GM15510 (cell line): ENCODE measurements around the gene MYO10.

Experiments
- POLR2A ChIP-seq: IDR thresholded peaks from 3 replicates; pipeline ENCODE4 v1.6.1; 2011; ENCODE audit warnings: borderline replicate concordance; ENCODE audit not compliant: insufficient read length; ENCODE audit errors: extremely low read depth

The MYO10 gene

DNA sequence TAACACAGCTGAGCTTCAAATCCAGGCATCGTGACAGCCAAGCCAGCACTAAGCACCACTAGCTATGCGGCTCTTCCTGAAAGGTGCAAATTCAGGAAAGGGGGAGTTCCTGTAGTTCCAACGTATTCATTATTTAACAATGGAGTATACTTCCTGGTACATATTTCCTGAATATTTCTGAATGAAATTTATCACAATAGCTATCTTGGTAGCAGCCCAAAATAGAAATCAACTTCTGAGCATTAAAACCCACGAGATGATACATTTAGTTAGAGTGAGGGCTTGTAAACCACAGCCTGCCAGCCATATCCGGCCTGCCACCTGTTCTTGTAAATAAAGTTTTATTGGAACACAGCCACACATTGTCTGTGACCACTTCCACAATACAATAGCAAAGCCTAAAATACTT lies 209.5 kb downstream of the MYO10 start:
- TF ChIP-seq POLR2A, result no peak

DNA sequence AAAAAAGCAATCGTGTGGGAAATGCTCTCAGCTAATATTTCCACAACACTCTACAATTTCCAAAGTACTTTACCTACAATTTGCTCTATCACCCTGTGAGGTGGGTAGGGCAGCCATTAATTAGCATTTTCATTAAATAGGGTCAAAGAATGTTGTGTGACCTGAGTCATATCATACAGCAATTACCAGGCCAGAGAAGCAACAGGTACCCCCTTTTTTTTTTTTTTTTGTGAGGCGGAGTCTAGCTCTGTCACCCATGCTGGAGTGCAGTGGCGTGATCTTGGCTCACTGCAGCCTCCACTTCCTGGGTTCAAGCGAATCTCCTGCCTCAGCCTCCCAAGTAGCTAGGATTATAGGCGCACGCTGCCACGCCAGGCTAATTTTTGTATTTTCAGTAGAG lies 210.5 kb downstream of the MYO10 start:
- no peak for TF ChIP-seq POLR2A

DNA sequence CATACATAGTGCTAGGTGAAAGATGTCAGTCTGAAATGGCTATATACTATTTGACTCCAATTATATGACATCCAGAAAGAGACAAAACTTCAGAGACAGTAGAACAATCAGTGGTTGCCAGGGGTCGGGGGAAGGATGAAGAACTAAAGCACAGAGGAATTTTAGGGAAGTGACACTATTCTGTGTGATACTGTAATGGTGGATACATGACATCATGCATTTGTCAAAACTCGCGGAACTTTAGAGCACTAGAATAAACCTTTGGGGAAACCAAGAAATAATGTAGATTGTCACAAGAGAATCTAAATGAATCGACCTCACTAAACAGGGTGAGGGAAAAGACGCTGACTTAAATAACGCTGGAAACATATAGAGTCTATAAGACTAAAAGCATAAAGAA lies 212.3 kb downstream of the MYO10 start:
- no peak for TF ChIP-seq POLR2A

DNA sequence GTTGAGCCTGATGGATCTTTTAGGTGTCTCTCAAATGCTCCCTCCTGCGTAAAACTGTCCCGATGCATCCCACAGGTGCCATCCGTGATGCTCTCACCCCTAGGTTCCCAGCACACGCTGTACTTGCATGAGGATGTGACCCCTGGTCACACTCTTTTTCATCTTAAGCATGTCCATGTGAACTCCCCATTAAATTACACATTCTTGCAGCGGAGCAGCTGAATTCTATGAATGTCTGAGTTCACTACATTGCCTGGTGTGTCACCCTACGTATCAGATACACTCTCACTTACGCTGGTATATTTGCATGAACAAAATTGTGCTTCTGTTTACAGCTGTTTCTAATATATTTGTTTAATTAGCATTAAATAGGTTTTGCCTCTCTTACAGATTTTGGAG lies 214.0 kb downstream of the MYO10 start:
- TF ChIP-seq POLR2A, result no peak

DNA sequence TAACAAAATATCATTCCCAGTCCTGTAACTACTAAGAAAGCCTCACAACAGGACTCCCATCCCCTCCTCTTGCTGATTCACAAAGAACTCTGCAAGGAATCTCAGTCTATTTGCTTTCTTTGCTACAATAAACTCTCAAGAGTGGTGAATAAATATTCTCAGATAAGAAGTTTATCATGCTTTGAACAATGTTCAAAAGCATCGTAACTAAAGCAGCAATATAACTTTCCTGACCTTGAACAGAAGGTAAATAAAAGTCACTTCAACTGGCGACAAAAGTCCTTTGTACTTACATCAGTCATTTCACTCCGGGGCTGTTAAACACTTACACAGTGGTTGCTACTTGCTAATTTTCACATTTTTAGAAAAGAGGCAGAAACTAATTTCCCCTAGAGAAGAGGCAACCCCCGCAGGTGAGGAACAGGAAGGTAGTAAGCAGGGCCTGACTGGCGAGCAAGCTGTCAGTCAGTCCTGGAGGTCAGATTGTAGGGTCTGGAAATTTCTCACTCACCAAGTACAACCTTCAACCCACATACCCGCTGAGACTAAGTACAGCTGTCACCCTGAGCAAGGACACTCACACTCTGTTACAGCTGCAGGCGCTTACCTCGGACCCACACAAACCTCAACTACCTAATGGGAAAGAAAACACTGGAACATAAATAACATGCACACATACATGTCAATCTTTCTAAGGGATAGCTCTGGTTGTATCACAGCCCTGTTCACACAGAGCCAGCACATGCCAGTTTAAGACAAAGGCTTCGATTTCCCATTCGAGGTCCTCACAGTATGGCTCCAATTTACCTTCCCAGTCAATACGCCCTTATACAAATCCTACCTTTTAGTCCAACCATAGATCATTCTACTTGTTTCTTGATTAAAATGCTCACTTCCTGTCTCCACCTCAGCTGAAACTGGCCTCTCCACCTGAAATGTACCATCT lies 214.7 kb downstream of the MYO10 start:
- TF ChIP-seq POLR2A, result no peak

DNA sequence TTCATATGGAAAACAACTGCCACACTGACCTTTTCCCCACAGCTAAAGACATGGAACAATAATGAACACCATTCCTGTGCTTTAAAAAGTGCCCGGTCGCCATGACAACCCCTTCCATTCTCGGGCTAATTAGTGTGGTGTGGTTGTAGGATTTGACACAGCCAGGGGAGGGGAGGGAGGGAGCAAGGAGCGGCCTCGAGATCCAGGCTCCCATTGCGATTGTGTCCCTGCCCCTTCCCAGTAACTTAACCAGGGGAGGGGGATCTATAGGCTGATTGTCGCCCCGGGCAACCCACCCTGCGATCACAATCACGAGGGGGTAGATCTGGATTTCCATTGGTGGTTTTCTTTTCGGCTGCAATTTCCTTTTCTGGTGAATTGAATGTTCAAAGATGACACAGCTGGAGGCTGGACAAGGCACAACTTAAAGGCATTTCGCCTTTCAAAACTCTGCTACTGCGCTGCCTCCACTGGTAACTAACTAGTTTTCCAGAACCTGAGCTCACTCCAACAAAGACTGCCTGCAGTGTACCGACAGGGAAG lies 222.6 kb downstream of the MYO10 start:
- TF ChIP-seq POLR2A, result no peak

DNA sequence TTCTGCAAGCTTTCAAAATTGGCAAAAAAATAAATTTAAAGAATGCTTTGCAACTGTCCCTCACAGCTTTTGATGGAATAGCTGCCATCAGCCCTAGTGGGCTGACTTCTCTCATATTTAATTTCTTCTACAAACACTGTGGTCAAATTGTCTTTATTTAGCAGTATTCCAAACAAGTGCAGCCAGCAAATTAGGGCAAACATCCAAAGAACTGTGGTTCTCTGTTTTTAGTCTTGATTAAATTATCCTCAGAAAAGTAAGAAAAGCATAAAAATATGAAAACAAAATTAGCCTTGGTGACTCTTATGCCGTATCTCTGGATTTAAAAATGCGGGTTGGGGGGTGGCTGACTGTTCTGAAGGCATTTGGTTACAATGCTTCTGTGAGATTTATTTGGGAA lies 223.5 kb downstream of the MYO10 start:
- no peak for TF ChIP-seq POLR2A

DNA sequence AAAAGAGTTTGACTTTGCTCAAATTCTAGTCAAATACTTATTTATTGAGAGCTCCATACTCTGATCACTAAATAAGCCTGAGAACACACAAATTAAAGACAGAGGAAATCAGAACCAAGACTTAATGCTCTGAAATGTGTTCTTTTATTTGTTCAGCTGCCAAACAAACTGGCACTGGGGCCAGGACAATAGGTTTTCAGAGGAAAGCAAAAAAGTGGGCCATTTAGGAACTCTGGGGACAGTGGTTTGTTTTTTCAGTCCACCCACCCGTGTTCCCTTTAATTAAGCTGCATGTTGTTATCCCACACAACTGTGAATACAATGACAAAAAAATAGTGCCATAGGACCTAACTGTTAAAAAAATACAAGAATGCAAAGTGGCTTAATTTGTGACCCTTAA lies 223.9 kb downstream of the MYO10 start:
- no peak for TF ChIP-seq POLR2A

DNA sequence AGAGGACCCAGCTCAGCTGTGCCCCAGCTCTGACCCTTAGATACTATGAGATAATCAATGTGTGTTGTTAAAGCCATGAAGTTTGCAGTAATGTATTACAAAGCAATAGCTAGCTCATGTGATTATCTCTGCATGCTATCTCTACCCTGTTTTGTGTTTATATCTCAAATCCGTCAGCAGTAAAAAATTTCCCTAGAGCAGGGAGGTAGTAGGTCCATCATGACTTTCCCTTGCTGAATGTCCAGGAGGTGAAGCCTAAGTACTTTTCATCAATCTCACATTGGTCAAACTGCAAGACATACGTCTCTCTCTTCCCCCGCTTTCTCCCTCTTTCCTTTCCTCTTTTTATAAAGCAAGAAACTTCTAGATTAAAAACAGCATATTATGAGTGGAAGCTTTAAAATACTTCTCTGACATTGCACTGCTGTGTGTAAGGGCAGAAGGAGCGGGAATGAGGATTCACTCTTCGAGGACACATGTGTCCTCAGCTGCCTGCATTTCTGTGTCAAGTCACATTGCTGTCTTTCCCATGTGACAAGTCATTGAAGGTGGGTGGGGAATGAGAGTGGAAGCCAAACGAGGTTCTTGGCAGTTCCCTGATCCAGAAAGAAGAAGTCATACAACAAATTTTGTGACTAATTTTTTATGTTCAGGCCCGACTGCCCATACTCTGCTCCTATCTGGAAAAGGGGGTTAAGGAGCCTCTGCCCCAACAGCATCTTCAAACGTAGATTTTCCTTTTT lies 226.2 kb downstream of the MYO10 start:
- no peak for TF ChIP-seq POLR2A

DNA sequence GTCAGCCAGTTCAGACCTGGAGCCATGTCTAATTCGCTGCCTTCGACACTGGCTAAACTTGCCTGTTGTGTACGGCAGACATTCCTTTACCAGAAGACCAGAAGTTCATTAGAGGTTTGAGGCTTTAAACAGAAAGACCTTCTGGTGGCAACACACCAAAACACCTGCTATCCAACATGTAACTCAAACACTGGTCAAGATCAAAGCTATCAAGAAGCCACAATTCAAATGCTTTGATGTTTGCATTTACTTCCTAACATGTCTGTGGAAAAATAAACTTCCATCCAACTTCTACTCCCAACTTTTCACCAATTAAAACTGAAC lies 228.3 kb downstream of the MYO10 start:
- no peak for TF ChIP-seq POLR2A

DNA sequence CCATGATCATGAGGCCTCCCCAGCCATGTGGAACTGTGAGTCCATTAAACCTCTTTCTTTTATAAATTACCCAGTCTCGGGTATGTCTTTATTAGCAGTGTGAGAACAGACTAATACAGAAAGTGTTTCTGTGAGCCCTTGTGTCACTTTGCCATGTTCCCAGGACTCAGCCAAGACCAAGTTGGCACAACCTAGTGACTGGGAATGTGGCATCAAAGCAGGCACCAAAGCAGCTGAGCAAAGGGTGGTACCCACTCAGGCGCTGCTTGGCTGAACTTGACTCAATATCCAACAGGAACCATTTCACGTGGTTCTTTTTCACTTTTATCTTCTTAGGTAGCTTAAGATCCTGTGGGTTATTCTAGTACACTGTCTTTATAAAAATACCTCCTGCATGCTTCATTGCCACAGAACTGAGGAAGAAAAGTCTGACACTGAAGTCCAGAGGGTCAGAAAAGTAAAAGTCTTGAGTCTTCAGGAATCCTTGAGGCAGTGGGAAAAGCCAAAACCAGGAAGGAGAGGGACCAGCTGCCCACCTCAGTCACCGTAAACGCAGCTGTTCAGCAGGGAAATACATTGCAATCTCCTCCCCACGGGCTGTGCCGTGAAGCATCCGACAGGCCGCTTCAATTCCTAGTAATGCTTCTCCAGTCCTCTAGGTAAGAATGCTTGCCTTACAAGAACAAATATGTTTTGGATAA lies 228.8 kb downstream of the MYO10 start:
- TF ChIP-seq POLR2A, result no peak

DNA sequence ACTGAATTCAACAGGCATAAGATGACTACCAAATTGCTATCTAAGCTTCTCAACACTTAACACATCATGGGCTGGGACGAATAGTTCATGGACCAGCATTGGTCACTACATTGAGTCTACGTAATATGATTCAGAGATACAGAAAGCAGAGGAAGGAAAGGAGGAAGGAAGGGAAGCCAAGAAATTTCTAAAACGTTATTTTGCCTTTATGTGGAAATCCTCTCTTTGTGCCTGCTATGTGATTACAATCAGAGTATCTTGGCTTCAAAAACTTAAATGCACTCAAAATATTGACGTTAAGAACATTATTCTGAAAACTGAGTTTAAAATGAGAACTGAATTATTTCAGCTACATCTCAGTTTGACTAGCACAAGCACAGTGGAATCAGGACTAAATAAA lies 231.1 kb downstream of the MYO10 start:
- no peak for TF ChIP-seq POLR2A

DNA sequence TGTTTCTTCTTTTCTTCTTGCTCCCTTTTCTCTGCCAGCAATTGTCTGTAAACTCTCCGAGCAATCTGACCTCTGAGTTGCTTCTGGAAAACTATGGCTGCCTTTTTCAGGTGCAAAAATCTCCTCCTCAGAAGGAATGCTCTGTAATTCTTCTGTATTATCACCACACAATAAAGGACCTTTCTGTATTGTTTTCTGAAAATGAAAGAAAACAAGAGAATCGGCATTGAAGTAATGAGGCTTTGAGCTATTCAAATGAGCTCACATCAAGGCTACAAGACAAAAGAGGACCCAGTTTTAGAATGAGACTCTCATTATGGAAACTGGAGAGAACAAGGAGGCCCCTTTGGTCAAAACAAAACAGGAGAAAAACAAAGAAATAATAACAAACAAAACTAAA lies 233.1 kb downstream of the MYO10 start:
- TF ChIP-seq POLR2A, result no peak

DNA sequence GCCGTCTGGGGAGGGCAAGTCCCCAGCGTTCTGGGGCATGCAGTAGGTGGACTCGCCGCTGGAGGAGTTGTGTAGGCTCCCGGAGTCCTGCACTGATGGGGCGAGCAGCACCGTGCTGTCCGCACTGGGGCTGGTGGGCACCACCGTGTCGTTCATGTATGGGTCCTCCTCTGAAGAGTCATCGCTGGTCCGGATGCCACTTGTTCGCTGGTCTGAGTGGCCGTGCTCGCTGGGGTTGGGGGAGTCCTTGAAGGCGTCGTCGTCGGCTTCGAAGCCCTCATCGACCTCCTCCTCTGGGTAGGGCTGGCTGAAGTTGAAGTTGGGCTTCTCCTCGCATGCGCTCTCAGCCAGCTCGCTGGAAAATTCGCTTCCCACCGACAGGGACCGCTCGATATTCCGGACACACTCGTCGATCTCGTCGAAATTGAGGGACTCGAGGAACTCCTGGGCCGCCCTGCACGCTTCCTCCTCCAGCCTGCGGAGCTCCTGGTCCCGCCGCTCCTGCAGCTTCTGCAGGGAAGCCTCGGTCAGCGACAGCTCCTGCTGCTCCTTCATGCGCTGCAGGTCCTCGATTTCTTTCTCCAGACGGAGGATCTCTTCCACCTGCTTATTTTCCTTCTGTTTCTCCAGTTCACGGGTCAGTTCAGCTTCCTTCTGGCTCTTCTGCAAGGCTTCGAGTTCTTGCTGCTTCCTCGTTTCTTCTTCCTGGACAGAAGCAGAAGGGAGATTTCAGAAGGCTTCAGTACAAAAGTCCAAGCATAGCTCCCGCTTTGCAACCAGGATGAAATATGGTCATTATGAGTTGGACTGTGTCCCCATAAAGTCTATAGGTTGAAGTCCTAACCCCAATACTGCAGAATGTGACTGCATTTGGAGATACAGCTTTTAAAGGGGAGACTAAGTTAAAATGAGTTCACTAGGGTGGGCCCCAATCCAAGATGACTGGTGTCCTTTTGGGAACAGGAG lies 234.7 kb downstream of the MYO10 start:
- no peak for TF ChIP-seq POLR2A
